Activated CD8-positive, alpha-beta T cell treated with anti-CD3 and anti-CD28 coated beads for 36 hours (primary cell): ENCODE results near the gene GALT. TPM values are rescaled to one million over a fixed set of nuclear protein-coding genes. Genes with fewer than 3 reads are reported as not detected.

Experiments used
- ATAC-seq: fragments of 200-7000 bp; cut with Tn5 transposase; one replicate; pipeline ENCODE4 v1.10.0; 2021; ENCODE audit warnings: mild to moderate bottlenecking, moderate library complexity
- CTCF ChIA-PET: fragments of 350-600 bp; sonication (Branson Sonifier 250); formaldehyde crosslinking; loops from one replicate; lab custom pipeline; 2021; ENCODE audit warnings: antibody characterized with exemption; lab: Charles Lee
- POLR2A ChIA-PET: fragments of 350-600 bp; sonication (Branson Sonifier 250); formaldehyde crosslinking; loops from one replicate; lab custom pipeline; 2021; ENCODE audit warnings: antibody characterized with exemption; lab: Charles Lee
- DNase-seq: peaks from one replicate; pipeline ENCODE4 v3.0.0-alpha.2; 2020
- H3K27ac Mint-ChIP-seq: one replicate; pipeline ENCODE4 v1.8.0; 2021; ENCODE audit warnings: mild to moderate bottlenecking, mixed read lengths
- H3K27me3 Mint-ChIP-seq: one replicate; pipeline ENCODE4 v1.8.0; 2021; ENCODE audit warnings: mixed read lengths
- H3K36me3 Mint-ChIP-seq: one replicate; pipeline ENCODE4 v1.8.0; 2021; ENCODE audit warnings: low read depth, mixed read lengths
- H3K4me1 Mint-ChIP-seq: one replicate; pipeline ENCODE4 v1.8.0; 2021; ENCODE audit warnings: low read depth, mixed read lengths
- H3K4me3 Mint-ChIP-seq: one replicate; pipeline ENCODE4 v1.8.0; 2021; ENCODE audit warnings: mild to moderate bottlenecking, moderate library complexity, mixed read lengths
- H3K9me3 Mint-ChIP-seq: one replicate; pipeline ENCODE4 v1.8.0; 2021; ENCODE audit warnings: mixed read lengths
- intact Hi-C: fragments of 100-400 bp; cut with micrococcal nuclease; formaldehyde crosslinking; loops from one replicate; pipeline ENCODE4 v1.10.0; 2022
- total RNA-seq, 2 experiments: library from RNA; stranded (reverse); gene quantifications; one replicate each; pipeline ENCODE4 v1.2.3, GENCODE V29; 2021
- TF ChIP-seq, protein P1 (sequence below): fragments of 200-600 bp; IDR thresholded peaks from one replicate; pipeline ENCODE4 v1.8.0; 2022; ENCODE audit warnings: antibody characterized with exemption, mild to moderate bottlenecking

Gene GALT
- total RNA-seq, 2 experiments from 2014 or later: 42.8 to 44.5 TPM

DNA sequence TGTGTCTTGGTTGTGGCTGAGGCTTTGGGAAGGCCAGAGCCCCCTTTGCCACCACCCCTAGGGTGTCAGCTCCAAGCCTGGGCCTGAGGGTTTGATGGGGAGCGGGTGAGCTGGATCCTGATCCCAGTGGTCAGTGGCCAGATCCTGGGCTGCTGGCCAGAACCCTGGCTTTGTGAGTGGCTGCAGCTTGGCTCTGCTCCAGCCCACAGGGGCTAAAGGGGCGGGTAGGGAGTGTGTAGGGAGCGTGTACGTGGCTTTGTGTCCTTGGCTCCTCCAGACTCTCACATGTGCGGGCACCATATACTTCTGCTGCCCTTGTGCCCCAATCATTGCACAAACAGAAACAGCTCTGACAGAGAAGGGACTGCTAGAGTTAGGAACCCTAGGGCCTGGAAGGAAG, 4.3 kb downstream of the GALT start:
- intact Hi-C loops: no loop called here
- CTCF ChIA-PET: interaction anchor here (0.7 to 10.0 kb wide), 3 partner anchors 13 to 52 kb away, joined by 3 to 133 read pairs (median 54); partner anchors contain the start of genes CCL27 and SIGMAR1
- POLR2A ChIA-PET: interaction anchor here (0.7 to 2.3 kb wide), 3 partner anchors 10 to 412 kb away, joined by 3 to 8 read pairs (median 4); partner anchors contain the start of gene SIGMAR1
- ATAC-seq (no peak), DNase-seq (no peak)
- H3K36me3 Mint-ChIP-seq: peaks cover 28% of the 10 kb centered on the region
- H3K27ac Mint-ChIP-seq: no peak overlapping the region
- TF ChIP-seq, protein P1, sequence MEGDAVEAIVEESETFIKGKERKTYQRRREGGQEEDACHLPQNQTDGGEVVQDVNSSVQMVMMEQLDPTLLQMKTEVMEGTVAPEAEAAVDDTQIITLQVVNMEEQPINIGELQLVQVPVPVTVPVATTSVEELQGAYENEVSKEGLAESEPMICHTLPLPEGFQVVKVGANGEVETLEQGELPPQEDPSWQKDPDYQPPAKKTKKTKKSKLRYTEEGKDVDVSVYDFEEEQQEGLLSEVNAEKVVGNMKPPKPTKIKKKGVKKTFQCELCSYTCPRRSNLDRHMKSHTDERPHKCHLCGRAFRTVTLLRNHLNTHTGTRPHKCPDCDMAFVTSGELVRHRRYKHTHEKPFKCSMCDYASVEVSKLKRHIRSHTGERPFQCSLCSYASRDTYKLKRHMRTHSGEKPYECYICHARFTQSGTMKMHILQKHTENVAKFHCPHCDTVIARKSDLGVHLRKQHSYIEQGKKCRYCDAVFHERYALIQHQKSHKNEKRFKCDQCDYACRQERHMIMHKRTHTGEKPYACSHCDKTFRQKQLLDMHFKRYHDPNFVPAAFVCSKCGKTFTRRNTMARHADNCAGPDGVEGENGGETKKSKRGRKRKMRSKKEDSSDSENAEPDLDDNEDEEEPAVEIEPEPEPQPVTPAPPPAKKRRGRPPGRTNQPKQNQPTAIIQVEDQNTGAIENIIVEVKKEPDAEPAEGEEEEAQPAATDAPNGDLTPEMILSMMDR: no peak
- peaks cover 35% of the 10 kb centered on the region for H3K4me1 Mint-ChIP-seq
- no peaks in the 10 kb centered on the region for H3K9me3 Mint-ChIP-seq
- H3K27me3 Mint-ChIP-seq: no peaks in the 10 kb centered on the region
- H3K4me3 Mint-ChIP-seq: no peak overlapping the region

DNA sequence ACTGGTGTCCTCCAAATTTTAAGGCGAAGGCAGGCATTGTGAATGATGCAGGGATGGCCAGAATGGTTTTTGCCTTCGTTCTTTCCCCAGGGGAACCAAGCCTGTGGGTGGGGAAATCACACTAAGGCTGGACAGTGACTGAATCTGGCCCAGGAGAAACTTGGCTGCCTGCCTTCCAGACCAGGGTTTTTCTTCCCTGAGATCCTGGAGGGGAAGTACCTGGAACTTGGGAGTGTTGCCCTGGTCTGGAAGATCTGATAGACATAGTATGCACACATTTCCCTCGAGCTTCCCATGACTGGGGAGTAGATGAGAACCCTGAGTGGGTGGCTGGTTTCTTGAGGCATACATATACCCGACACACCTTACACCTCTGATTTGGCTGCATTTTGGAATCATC, 4.8 kb downstream of the GALT start:
- no peak overlapping the region for H3K27ac Mint-ChIP-seq
- intact Hi-C loops: no loop called here
- ChIA-PET POLR2A (interaction anchor here (1.4 to 2.3 kb wide), 2 partner anchors 9 to 13 kb away, joined by 3 to 8 read pairs; partner anchors contain the start of gene SIGMAR1), CTCF (interaction anchor here (0.7 to 10.0 kb wide), 2 partner anchors 16 to 51 kb away, joined by 3 to 133 read pairs; partner anchors contain the start of gene SIGMAR1)
- TF ChIP-seq, protein P1: no peak
- peaks cover 30% of the 10 kb centered on the region for H3K4me1 Mint-ChIP-seq
- H3K4me3 Mint-ChIP-seq: no peak overlapping the region
- H3K27me3 Mint-ChIP-seq: no peaks in the 10 kb centered on the region
- no peak for DNase-seq
- H3K9me3 Mint-ChIP-seq: no peaks in the 10 kb centered on the region
- peaks cover 28% of the 10 kb centered on the region for H3K36me3 Mint-ChIP-seq
- no peak for ATAC-seq

DNA sequence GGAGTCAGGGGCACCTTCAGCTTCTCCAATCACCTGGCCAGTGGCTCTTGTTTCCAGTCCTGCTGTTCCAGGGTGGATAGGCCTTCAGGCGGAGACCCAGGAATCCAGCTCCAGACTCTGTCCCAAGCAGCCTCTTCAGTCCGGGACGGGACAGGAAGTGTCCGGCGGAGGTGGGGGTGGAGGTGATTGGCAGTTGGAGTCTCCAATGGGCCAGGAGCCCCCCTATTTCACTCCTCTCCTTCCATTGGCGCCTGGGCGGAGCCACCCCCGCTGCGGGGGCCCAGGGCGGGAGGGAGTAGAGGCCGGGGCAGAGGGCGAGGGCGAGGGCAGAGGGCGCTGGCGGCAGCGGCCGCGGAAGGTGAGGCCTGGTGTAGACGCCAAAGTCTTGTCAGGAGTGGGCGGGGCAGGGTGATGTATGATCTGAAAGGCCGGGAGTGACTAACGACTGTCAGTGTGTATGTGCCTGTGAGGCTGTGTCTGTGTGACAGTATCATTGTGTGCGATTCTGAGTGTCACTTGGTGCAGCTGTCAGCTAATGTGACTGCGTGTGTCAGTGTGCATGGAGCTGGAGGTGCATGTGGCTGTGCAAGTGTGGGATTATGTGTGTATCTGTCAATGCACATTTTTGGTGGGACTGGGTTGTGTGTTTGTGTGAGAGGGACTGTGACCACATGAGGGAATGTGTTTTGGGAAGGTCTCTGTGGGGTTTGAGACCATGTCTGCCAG, 5.6 kb downstream of the GALT start, which contains the start of gene IL11RA:
Gene IL11RA (plus strand): TSS at position 310 of the 726 bp plus-strand sequence. CDS start 3,033 bp downstream, outside the sequence.
- ChIA-PET POLR2A (interaction anchor here (1.4 to 2.3 kb wide), 3 partner anchors 8 to 14 kb away, joined by 3 to 8 read pairs (median 4); partner anchors contain the start of genes CCL27 and SIGMAR1), CTCF (interaction anchor here (1.1 to 10.0 kb wide), 4 partner anchors 11 to 60 kb away, joined by 3 to 133 read pairs (median 4); partner anchors contain the start of gene SIGMAR1)
- Mint-ChIP-seq H3K4me3 (no peak within 1 kb of the TSS), H3K36me3 (peaks cover 28% of the 10 kb centered on the region), H3K27me3 (no peaks in the 10 kb centered on the region), H3K4me1 (peaks cover 28% of the 10 kb centered on the region), H3K27ac (peak within 1 kb of the TSS; percentile 70), H3K9me3 (no peaks in the 10 kb centered on the region)
- intact Hi-C loops: no loop called here
- TF ChIP-seq, protein P1: no peak
- ATAC-seq: peak; percentile 90
- DNase-seq: peak; percentile 79

DNA sequence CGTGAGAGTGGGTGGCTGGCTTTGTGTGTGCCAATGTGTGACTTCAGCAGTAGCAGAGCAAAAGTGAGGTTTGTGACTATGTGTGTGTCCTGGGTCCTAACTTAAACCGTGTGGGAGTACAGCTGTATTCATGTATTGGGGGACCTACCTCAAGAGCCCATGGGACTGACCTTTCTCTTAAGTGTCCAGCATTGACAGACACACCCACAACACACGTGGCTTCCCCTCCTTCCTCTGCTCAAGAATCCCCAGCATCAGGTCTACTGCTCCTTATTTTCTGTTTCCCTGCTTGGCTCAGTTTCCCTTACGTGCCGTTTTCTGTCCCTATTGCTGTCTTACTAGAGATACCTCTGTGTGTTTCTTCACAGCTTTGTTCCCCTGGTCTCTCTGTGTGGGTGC, 6.1 kb downstream of the GALT start:
- Mint-ChIP-seq H3K4me1 (peaks cover 26% of the 10 kb centered on the region), H3K9me3 (no peaks in the 10 kb centered on the region), H3K27ac (peak overlapping the region; percentile 70), H3K36me3 (peaks cover 25% of the 10 kb centered on the region), H3K4me3 (no peak overlapping the region), H3K27me3 (no peaks in the 10 kb centered on the region)
- TF ChIP-seq, protein P1: no peak
- DNase-seq (no peak), ATAC-seq (no peak)
- POLR2A ChIA-PET: interaction anchor here (1.4 to 1.6 kb wide), 2 partner anchors 10 to 15 kb away, joined by 3 to 4 read pairs; partner anchors contain the start of genes CCL27 and SIGMAR1
- CTCF ChIA-PET: interaction anchor here (1.1 to 1.2 kb wide), 3 partner anchors 11 to 61 kb away, joined by 3 to 4 read pairs (median 4); no protein-coding TSS in a partner anchor
- intact Hi-C loops: no loop called here
